ENCODE measurements around the gene ST3GAL2. TPM values are rescaled to one million over a fixed set of nuclear protein-coding genes. Genes with fewer than 3 reads are reported as not detected.
"Not testable (repeated sequence)": the region's sequence is repeated elsewhere in the genome, so short reads cannot be mapped to it uniquely, and the experiment has no call there.

The ST3GAL2 gene
- total and polyA plus RNA-seq, 8 donors, result 25.3 to 38.5 (median 30.6) TPM

DNA sequence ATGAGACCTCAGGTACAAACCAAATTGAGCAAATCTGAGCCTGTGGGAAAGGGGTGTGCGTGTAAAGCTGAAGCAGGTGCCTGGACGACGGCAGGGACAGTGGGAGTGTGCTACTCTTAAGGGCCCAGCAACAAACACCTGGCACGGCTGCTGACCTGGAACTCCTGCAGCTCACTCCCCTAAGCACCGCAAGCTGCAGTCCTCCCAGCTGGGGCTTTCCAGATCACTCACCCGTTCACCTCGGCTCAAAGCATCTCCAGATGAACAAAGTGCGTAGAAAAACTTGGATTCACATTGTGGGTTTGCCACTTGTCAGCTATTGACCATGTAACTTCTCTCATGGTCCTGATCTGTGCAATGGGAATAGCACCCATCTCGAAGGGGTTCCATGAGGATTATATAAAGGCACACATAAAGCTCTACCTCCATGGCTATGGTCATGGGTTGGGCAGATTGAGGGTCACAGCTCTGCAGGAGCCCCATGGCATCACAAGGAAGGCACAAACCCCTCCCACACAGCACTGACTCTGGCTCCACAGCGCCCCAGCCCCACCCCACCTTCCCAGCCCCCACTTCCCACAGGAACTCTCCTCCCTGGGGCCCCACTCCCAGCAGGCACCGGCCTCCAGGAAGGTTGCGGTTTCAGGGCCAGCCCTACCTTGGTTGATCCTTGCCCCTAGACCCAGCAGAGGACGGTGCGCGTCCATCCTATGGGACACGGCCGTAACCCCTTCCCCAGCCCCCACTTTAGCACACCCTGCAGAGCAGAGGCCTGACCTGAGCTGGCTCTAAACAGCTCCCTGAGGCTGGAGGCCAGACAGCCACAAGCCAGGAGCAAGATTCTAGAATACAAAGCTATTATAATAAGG, 21.9 kb downstream of the ST3GAL2 start:
- TF ChIP-seq, protein P1, sequence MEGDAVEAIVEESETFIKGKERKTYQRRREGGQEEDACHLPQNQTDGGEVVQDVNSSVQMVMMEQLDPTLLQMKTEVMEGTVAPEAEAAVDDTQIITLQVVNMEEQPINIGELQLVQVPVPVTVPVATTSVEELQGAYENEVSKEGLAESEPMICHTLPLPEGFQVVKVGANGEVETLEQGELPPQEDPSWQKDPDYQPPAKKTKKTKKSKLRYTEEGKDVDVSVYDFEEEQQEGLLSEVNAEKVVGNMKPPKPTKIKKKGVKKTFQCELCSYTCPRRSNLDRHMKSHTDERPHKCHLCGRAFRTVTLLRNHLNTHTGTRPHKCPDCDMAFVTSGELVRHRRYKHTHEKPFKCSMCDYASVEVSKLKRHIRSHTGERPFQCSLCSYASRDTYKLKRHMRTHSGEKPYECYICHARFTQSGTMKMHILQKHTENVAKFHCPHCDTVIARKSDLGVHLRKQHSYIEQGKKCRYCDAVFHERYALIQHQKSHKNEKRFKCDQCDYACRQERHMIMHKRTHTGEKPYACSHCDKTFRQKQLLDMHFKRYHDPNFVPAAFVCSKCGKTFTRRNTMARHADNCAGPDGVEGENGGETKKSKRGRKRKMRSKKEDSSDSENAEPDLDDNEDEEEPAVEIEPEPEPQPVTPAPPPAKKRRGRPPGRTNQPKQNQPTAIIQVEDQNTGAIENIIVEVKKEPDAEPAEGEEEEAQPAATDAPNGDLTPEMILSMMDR (IDR thresholded peaks at IDR 0.05), result no peak
- Histone ChIP-seq H3K27ac (no peak overlapping the region), H3K36me3 (peaks cover 0 to 3% of the 10 kb centered on the region in 2 donors), H3K4me1 (peaks cover 3 to 43% of the 10 kb centered on the region in 2 donors), H3K9me3 (no peaks in the 10 kb centered on the region), H3K27me3 (no peaks in the 10 kb centered on the region), H3K4me3 (no peak overlapping the region)
- intact Hi-C loops (cut with DNase I), result no loop called here
- no peak for DNase-seq
- ATAC-seq, result no peak

DNA sequence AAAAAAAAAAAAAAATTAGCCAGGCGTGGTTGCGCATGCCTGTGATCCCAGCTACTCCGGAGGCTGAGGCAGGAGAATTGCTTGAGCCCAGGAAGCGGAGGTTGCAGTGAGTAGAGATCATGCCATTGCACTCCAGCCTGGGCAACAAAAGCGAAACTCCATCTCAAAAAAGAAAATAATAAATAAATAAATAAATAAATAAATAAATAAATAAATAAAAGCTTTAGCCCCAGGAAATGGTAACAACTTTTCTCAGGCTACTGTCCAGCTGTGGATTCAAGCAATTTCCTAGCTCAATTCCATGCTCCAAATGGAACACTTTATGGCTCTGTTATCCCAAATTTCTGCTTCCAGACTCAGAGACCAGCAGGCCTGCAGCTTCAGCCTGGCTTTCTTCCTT, 25.3 kb downstream of the ST3GAL2 start:
- H3K9me3 ChIP-seq; intact Hi-C loops (cut with DNase I); H3K27me3 ChIP-seq; H3K4me3 ChIP-seq; DNase-seq; ATAC-seq; H3K27ac ChIP-seq: not testable (repeated sequence)
- Histone ChIP-seq H3K36me3 (peaks cover 0 to 12% of the 10 kb centered on the region in 2 donors), H3K4me1 (peaks cover 3 to 14% of the 10 kb centered on the region in 2 donors)

DNA sequence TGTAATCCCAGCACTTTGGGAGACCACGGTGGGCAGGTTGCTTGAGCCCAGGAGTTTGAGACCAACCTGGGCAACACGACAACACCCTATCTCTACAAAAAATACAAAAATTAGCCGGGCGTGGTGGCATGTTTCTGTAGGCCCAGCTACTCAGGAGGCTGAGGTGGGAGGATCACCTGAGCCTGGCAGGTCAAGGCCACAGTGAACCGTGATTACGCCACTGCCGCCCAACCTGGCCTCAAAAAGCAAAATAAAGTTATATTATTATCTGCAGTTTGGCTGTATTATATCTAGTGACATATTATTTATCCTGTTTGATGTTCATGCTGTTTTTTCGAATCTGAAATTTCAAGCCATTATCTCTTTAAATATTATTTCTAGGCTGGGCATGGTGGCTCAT, 26.5 kb downstream of the ST3GAL2 start:
- DNase-seq, result no peak
- peaks cover 0 to 10% of the 10 kb centered on the region in 2 donors for H3K4me1 ChIP-seq
- H3K4me3 ChIP-seq, result no peak overlapping the region
- H3K27me3 ChIP-seq, result no peaks in the 10 kb centered on the region
- no peak overlapping the region for H3K27ac ChIP-seq
- no peak for ATAC-seq
- TF ChIP-seq, protein P1 (IDR thresholded peaks at IDR 0.05), result no peak
- H3K9me3 ChIP-seq, result no peaks in the 10 kb centered on the region
- intact Hi-C loops (cut with DNase I), result no loop called here
- peaks cover 0 to 12% of the 10 kb centered on the region in 2 donors for H3K36me3 ChIP-seq

DNA sequence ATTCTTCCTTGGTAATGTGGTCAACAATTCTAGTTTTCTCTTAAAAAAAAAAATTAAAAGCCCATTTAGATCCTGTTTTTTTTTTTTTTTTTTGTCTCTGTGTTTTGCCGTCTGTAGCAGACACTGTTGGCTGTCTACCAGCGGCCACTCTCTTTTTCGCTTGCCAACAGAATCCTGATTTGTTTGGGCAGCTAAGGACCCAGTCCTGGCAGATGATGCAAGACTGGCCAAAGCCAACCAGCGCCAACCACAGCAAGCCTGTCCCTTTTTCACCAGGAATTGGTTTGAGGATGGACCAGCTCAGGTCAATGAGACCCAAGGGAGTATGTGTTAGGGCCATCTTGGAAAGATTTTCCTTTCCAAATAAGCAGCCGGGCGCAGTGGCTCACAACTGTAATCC, 28.2 kb downstream of the ST3GAL2 start:
- Histone ChIP-seq H3K9me3 (no peaks in the 10 kb centered on the region), H3K27me3 (no peaks in the 10 kb centered on the region), H3K4me3 (no peak overlapping the region), H3K4me1 (peaks cover 0 to 13% of the 10 kb centered on the region in 2 donors), H3K36me3 (peaks cover 0 to 12% of the 10 kb centered on the region in 2 donors), H3K27ac (no peak overlapping the region)
- ATAC-seq, result no peak
- TF ChIP-seq, protein P1 (IDR thresholded peaks at IDR 0.05), result no peak
- DNase-seq, result no peak
- intact Hi-C loops (cut with DNase I), result no loop called here

DNA sequence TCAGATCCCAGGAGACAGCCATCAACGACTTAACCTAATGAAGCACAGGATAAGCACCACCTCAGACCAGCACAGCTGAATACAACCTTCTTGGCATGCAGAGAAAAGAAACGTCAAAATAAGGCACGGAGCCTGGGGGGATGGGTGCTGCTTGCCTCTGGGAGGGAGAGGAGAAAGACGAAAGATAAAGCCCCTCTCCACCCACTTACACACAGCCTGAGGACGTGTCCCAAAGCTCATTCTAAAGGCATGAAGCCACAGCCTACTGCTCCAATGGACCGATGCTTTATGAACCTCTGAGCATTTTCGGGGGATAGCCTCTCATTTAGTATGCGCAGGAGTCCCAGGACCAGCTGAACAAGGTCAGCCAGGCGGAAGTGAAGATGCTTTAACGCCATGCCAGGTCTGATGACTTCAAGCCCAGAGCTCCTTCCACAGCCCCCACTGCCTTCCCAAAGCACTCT, 31.1 kb downstream of the ST3GAL2 start:
- intact Hi-C loops (cut with DNase I), result no loop called here

DNA sequence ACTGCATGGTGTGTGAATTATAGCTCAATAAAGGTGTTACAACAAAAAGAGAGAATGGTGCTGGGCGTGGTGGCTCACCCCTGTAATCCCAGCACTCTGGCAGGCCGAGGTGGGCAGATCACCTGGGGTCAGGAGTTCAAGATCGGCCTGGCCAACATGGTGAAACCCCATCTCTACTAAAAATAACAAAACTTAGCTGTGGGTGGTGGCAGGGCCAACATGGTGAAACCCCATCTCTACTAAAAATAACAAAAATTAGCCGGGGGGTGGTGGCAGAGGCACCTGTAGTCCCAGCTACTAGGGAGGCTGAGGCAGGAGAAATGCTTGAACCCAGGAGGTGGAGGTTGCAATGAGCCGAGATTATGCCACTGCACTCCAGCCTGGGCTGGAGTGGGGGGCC, 32.8 kb downstream of the ST3GAL2 start:
- intact Hi-C loops (cut with DNase I); H3K36me3 ChIP-seq; H3K27me3 ChIP-seq; DNase-seq; H3K9me3 ChIP-seq; ATAC-seq; H3K4me3 ChIP-seq; H3K27ac ChIP-seq: not testable (repeated sequence)
- H3K4me1 ChIP-seq, result peaks cover 0 to 47% of the 10 kb centered on the region in 2 donors

More for the DNA sequence above, 31.1 kb downstream of the ST3GAL2 start:
- peaks cover 0 to 41% of the 10 kb centered on the region in 2 donors for H3K4me1 ChIP-seq
- H3K4me3 ChIP-seq, result no peak overlapping the region
- ATAC-seq (no peak), DNase-seq (no peak)
- H3K9me3 ChIP-seq, result no peaks in the 10 kb centered on the region
- TF ChIP-seq, protein P1 (IDR thresholded peaks at IDR 0.05), result no peak
- no peaks in the 10 kb centered on the region for H3K27me3 ChIP-seq
- H3K27ac ChIP-seq, result no peak overlapping the region
- peaks cover 0 to 12% of the 10 kb centered on the region in 2 donors for H3K36me3 ChIP-seq

Measured in left lung (tissue), 10 donors.